ENCODE data around the gene PRPF40A. TPM values are rescaled to one million over a fixed set of nuclear protein-coding genes. Genes with fewer than 3 reads are reported as not detected.

PRPF40A gene
- total and polyA plus RNA-seq, 2 donors (not counting 1 experiment from before 2014, with no cell fraction given): 91.7 to 105 TPM

DNA sequence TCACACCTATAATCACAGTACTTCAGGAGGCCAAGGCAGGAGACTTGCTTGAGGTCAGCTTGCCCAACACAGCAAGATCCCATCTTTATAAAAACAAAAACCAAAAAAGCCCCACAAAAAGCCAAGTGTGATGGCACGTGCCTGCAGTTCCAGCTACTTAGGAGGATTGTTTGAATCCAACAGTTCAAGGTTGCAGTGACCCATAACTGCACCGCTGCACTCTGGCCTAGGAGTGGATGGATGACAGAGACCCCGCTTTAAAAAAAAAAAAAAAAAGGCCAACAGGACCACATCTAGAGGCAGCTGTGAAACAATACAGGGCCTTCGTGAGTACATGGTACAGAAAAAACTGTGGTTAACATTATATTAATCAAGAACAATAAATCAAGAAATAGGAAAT lies 56.2 kb downstream of the PRPF40A start:
- Histone ChIP-seq H2AFZ (ENCODE audit: low read length) (no peak overlapping the region), H4K20me1 (ENCODE audit: control insufficient read depth, extremely low read depth, insufficient read depth, low read length) (no peaks in the 10 kb centered on the region), H3K9me3 (ENCODE audit: control insufficient read depth, insufficient read depth, low read depth, low read length) (no peaks in the 10 kb centered on the region), H3K4me3 (replicated peaks in 1 of 4; ENCODE audit: control extremely low read depth in 1 of 4, insufficient read depth in 1 of 4, low read depth in 3 of 4, low read length in 4 of 4) (no peak overlapping the region), H3K27me3 (ENCODE audit: control insufficient read depth, insufficient read depth, low read length) (no peaks in the 10 kb centered on the region), H3K4me2 (ENCODE audit: extremely low read depth, insufficient read depth, low read length) (no peak overlapping the region), H3K27ac (ENCODE audit: insufficient read depth, low read length) (no peak overlapping the region), H3K9ac (ENCODE audit: insufficient read depth, low read length) (no peak overlapping the region), H3K4me1 (ENCODE audit: control insufficient read depth, extremely low read depth, insufficient read depth, low read length) (no peaks in the 10 kb centered on the region), H3K36me3 (ENCODE audit: control insufficient read depth, insufficient read depth, low read length) (peaks cover 11% of the 10 kb centered on the region), H3K79me2 (ENCODE audit: control insufficient read depth, insufficient read depth, low read length) (no peaks in the 10 kb centered on the region)
- TF ChIP-seq, protein P1, sequence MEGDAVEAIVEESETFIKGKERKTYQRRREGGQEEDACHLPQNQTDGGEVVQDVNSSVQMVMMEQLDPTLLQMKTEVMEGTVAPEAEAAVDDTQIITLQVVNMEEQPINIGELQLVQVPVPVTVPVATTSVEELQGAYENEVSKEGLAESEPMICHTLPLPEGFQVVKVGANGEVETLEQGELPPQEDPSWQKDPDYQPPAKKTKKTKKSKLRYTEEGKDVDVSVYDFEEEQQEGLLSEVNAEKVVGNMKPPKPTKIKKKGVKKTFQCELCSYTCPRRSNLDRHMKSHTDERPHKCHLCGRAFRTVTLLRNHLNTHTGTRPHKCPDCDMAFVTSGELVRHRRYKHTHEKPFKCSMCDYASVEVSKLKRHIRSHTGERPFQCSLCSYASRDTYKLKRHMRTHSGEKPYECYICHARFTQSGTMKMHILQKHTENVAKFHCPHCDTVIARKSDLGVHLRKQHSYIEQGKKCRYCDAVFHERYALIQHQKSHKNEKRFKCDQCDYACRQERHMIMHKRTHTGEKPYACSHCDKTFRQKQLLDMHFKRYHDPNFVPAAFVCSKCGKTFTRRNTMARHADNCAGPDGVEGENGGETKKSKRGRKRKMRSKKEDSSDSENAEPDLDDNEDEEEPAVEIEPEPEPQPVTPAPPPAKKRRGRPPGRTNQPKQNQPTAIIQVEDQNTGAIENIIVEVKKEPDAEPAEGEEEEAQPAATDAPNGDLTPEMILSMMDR (conservative IDR thresholded peaks at IDR 0.05 in 1 of 2, IDR thresholded peaks at IDR 0.05 in 1 of 2; ENCODE audit: low read depth in 1 of 2, low read length in 2 of 2): no peak
- TF ChIP-seq EZH2 (IDR thresholded peaks at IDR 0.05; ENCODE audit: low read length, missing control alignments): no peak
- no peak for DNase-seq (ENCODE audit: low read depth in 2 of 2)

GRCh38 chr2:152658221-152658620 lies 59.0 kb downstream of the PRPF40A start:
- peaks cover 4% of the 10 kb centered on the region for H3K36me3 ChIP-seq (ENCODE audit: control insufficient read depth, insufficient read depth, low read length)

GRCh38 chr2:152657043-152657442 lies 60.2 kb downstream of the PRPF40A start:
- Histone ChIP-seq H3K27me3 (ENCODE audit: control insufficient read depth, insufficient read depth, low read length) (no peaks in the 10 kb centered on the region), H4K20me1 (ENCODE audit: control insufficient read depth, extremely low read depth, insufficient read depth, low read length) (no peaks in the 10 kb centered on the region), H3K9me3 (ENCODE audit: control insufficient read depth, insufficient read depth, low read depth, low read length) (no peaks in the 10 kb centered on the region), H3K4me1 (ENCODE audit: control insufficient read depth, extremely low read depth, insufficient read depth, low read length) (no peaks in the 10 kb centered on the region), H3K79me2 (ENCODE audit: control insufficient read depth, insufficient read depth, low read length) (no peaks in the 10 kb centered on the region), H3K27ac (ENCODE audit: insufficient read depth, low read length) (no peak overlapping the region), H3K36me3 (ENCODE audit: control insufficient read depth, insufficient read depth, low read length) (peaks cover 4% of the 10 kb centered on the region), H3K4me3 (replicated peaks in 1 of 4; ENCODE audit: control extremely low read depth in 1 of 4, insufficient read depth in 1 of 4, low read depth in 3 of 4, low read length in 4 of 4) (no peak overlapping the region), H3K4me2 (ENCODE audit: extremely low read depth, insufficient read depth, low read length) (no peak overlapping the region), H3K9ac (ENCODE audit: insufficient read depth, low read length) (no peak overlapping the region), H2AFZ (ENCODE audit: low read length) (no peak overlapping the region)
- no peak for DNase-seq (ENCODE audit: low read depth in 2 of 2)
- TF ChIP-seq, protein P1 (conservative IDR thresholded peaks at IDR 0.05 in 1 of 2, IDR thresholded peaks at IDR 0.05 in 1 of 2; ENCODE audit: low read depth in 1 of 2, low read length in 2 of 2): no peak
- no peak for TF ChIP-seq EZH2 (IDR thresholded peaks at IDR 0.05; ENCODE audit: low read length, missing control alignments)

More at GRCh38 chr2:152658221-152658620, 59.0 kb downstream of the PRPF40A start:
- no peaks in the 10 kb centered on the region for H4K20me1 ChIP-seq (ENCODE audit: control insufficient read depth, extremely low read depth, insufficient read depth, low read length)
- no peak overlapping the region for H2AFZ ChIP-seq (ENCODE audit: low read length)
- H3K79me2 ChIP-seq (ENCODE audit: control insufficient read depth, insufficient read depth, low read length): no peaks in the 10 kb centered on the region
- TF ChIP-seq, protein P1 (conservative IDR thresholded peaks at IDR 0.05 in 1 of 2, IDR thresholded peaks at IDR 0.05 in 1 of 2; ENCODE audit: low read depth in 1 of 2, low read length in 2 of 2): no peak
- TF ChIP-seq EZH2 (IDR thresholded peaks at IDR 0.05; ENCODE audit: low read length, missing control alignments): no peak
- no peak overlapping the region for H3K4me3 ChIP-seq (replicated peaks in 1 of 4; ENCODE audit: control extremely low read depth in 1 of 4, insufficient read depth in 1 of 4, low read depth in 3 of 4, low read length in 4 of 4)
- no peak overlapping the region for H3K27ac ChIP-seq (ENCODE audit: insufficient read depth, low read length)
- DNase-seq (ENCODE audit: low read depth in 2 of 2): no peak
- H3K4me1 ChIP-seq (ENCODE audit: control insufficient read depth, extremely low read depth, insufficient read depth, low read length): no peaks in the 10 kb centered on the region
- H3K9ac ChIP-seq (ENCODE audit: insufficient read depth, low read length): no peak overlapping the region
- no peaks in the 10 kb centered on the region for H3K27me3 ChIP-seq (ENCODE audit: control insufficient read depth, insufficient read depth, low read length)
- no peaks in the 10 kb centered on the region for H3K9me3 ChIP-seq (ENCODE audit: control insufficient read depth, insufficient read depth, low read depth, low read length)
- no peak overlapping the region for H3K4me2 ChIP-seq (ENCODE audit: extremely low read depth, insufficient read depth, low read length)
